SK-N-SH (cell line): ENCODE results near the gene EPX. TPM values are rescaled to one million over a fixed set of nuclear protein-coding genes. Genes with fewer than 3 reads are reported as not detected.
A peak's percentile ranks its signal among the peaks of the same experiment; 100 is the strongest.
"Not testable (repeated sequence)": the region's sequence is repeated elsewhere in the genome, so short reads cannot be mapped to it uniquely, and the experiment has no call there.

Source experiments
- CTCF ChIA-PET: fragments of 300-600, 350-600 bp; formaldehyde crosslinking; extraction: SDS; loops from one replicate; lab custom pipeline; 2021; lab: Yijun Ruan, JAX
- POLR2A ChIA-PET: fragments of 350-600 bp; sonication (Branson Sonifier 250); formaldehyde crosslinking; extraction: SDS; loops from one replicate; lab custom pipeline; 2020; ENCODE audit warnings: antibody characterized with exemption, inconsistent platforms; lab: Yijun Ruan, JAX
- DNase-seq: peaks from one replicate; pipeline ENCODE4 v3.0.0; 2012
- H2AFZ ChIP-seq: fragments of 200-600 bp; sonication (generic); 2 replicates; pipeline ENCODE4 v1.8.1; 2016; ENCODE audit warnings: antibody characterized with exemption, mild to moderate bottlenecking, low read depth
- H3F3A ChIP-seq: fragments of 200-600 bp; sonication (generic); replicated peaks from 2 replicates; pipeline ENCODE3; 2016; ENCODE audit warnings: antibody characterized with exemption, mild to moderate bottlenecking; ENCODE audit not compliant: insufficient read depth
- H3K27ac ChIP-seq, 2 experiments: fragments of 200-500 bp in 1 of 2; fragments of 200-600 bp in 1 of 2; sonication (Bioruptor generic) in 1 of 2; sonication (generic), shearing (Covaris generic) in 1 of 2; 2 replicates each; pipeline versions ENCODE4 v1.5.1 to v1.6.1; 2014 to 2016; ENCODE audit warnings: low read depth in 2 of 2, inconsistent platforms in 1 of 2, low read length in 1 of 2, mild to moderate bottlenecking in 1 of 2, mixed read lengths in 1 of 2
- H3K27me3 ChIP-seq: fragments of 200-600 bp; sonication (generic), shearing (Covaris generic); 2 replicates; pipeline ENCODE4 v1.6.1; 2016; ENCODE audit warnings: mixed run types; ENCODE audit not compliant: insufficient read depth
- H3K36me3 ChIP-seq, 2 experiments: fragments of 200-500 bp in 1 of 2; fragments of 200-600 bp in 1 of 2; sonication (Bioruptor generic) in 1 of 2; sonication (generic) in 1 of 2; replicated peaks in 1 of 2; 2 replicates each; pipeline versions ENCODE3 to v1.5.1; 2014 to 2016; ENCODE audit warnings: low read length in 1 of 2, mild to moderate bottlenecking in 1 of 2; ENCODE audit not compliant: insufficient read depth in 2 of 2, control insufficient read depth in 1 of 2
- H3K4me1 ChIP-seq, 2 experiments: fragments of 200-500 bp in 1 of 2; fragments of 200-600 bp in 1 of 2; sonication (Bioruptor generic) in 1 of 2; sonication (generic), shearing (Covaris generic) in 1 of 2; 2 replicates each; pipeline versions ENCODE4 v1.5.1 to v1.6.1; 2014 to 2016; ENCODE audit warnings: low read depth in 1 of 2, low read length in 1 of 2, mixed run types in 1 of 2; ENCODE audit not compliant: insufficient read depth in 2 of 2, control insufficient read depth in 1 of 2
- H3K4me2 ChIP-seq: fragments of 200-600 bp; sonication (generic), shearing (Covaris generic); 2 replicates; pipeline ENCODE4 v1.6.1; 2017; ENCODE audit warnings: mixed run types
- H3K4me3 ChIP-seq, 2 experiments: fragments of 200-500 bp in 1 of 2; fragments of 200-600 bp in 1 of 2; sonication (Bioruptor generic) in 1 of 2; sonication (generic), shearing (Covaris generic) in 1 of 2; 2 replicates each; pipeline versions ENCODE4 v1.5.1 to v1.8.1; 2014 to 2016; ENCODE audit warnings: low read depth in 2 of 2, inconsistent platforms in 1 of 2, low read length in 1 of 2, mild to moderate bottlenecking in 1 of 2, mixed read lengths in 1 of 2, moderate library complexity in 1 of 2
- H3K79me2 ChIP-seq: fragments of 200-600 bp; sonication (generic); 2 replicates; pipeline ENCODE4 v1.8.1; 2017; ENCODE audit warnings: mild to moderate bottlenecking; ENCODE audit not compliant: insufficient read depth
- H3K9ac ChIP-seq: fragments of 200-600 bp; sonication (generic); 2 replicates; pipeline ENCODE4 v1.6.1; 2017; ENCODE audit warnings: mixed run types
- H3K9me2 ChIP-seq: fragments of 200-600 bp; sonication (generic); 2 replicates; pipeline ENCODE4 v1.6.1; 2017; ENCODE audit warnings: mixed run types
- H3K9me3 ChIP-seq: fragments of 200-600 bp; sonication (generic); 2 replicates; pipeline ENCODE4 v1.6.1; 2017; ENCODE audit warnings: mixed run types, mild to moderate bottlenecking, moderate library complexity
- H4K20me1 ChIP-seq: fragments of 200-600 bp; sonication (generic); 2 replicates; pipeline ENCODE4 v1.6.1; 2017; ENCODE audit warnings: mild to moderate bottlenecking, mixed run types; ENCODE audit not compliant: insufficient read depth
- CHD2 ChIP-seq: fragments of 150-350 bp; IDR thresholded peaks from 2 replicates; pipeline ENCODE4 v1.6.1; 2018; ENCODE audit warnings: low read length; ENCODE audit not compliant: partially characterized antibody
- CTCF ChIP-seq: fragments of 200-600 bp; sonication (generic); IDR thresholded peaks from 2 replicates; pipeline ENCODE4 v1.6.1; 2017; ENCODE audit warnings: antibody characterized with exemption, mild to moderate bottlenecking, moderate library complexity
- EP300 ChIP-seq, 2 experiments: IDR thresholded peaks; 2 replicates each; pipeline versions ENCODE4 v1.4.0 to v1.6.1; 2012; ENCODE audit warnings: borderline replicate concordance in 1 of 2, low read depth in 1 of 2, low read length in 1 of 2
- EZH2phosphoT487 ChIP-seq: fragments of 200-600 bp; sonication (generic); IDR thresholded peaks from 2 replicates; pipeline ENCODE4 v1.6.1; 2017; ENCODE audit warnings: low read depth, mixed run types, mild to moderate bottlenecking, antibody characterized with exemption, moderate library complexity, borderline replicate concordance
- FOXM1 ChIP-seq: IDR thresholded peaks from 2 replicates; pipeline ENCODE4 v1.4.0; 2012; ENCODE audit warnings: low read depth, mild to moderate bottlenecking
- GATA2 ChIP-seq: sonication (generic); formaldehyde crosslinking; IDR thresholded peaks from 2 replicates; pipeline ENCODE4 v1.5.0; 2020; ENCODE audit warnings: mild to moderate bottlenecking, missing genetic modification reagents
- NFIC ChIP-seq: IDR thresholded peaks from 2 replicates; pipeline ENCODE4 v1.4.0; 2012; ENCODE audit warnings: borderline replicate concordance
- NRF1 ChIP-seq: IDR thresholded peaks from 2 replicates; pipeline ENCODE4 v1.6.1; 2012; ENCODE audit warnings: low read depth, mild to moderate bottlenecking, low read length
- PBX3 ChIP-seq: IDR thresholded peaks from 2 replicates; pipeline ENCODE4; 2012
- POLR2AphosphoS5 ChIP-seq: IDR thresholded peaks from 2 replicates; pipeline ENCODE4 v1.6.1; 2012; ENCODE audit warnings: low read depth, low read length
- RCOR1 ChIP-seq: fragments of 150-350 bp; IDR thresholded peaks from 2 replicates; pipeline ENCODE4 v1.6.1; 2017; ENCODE audit warnings: antibody characterized with exemption, low read length
- RFX5 ChIP-seq: IDR thresholded peaks from 2 replicates; pipeline ENCODE4 v1.6.1; 2012; ENCODE audit warnings: mild to moderate bottlenecking, improper control_type of control experiment, low read length
- RXRA ChIP-seq: IDR thresholded peaks from 2 replicates; pipeline ENCODE4 v1.4.0; 2012; ENCODE audit warnings: low read depth, mild to moderate bottlenecking, borderline replicate concordance
- TAF1 ChIP-seq: IDR thresholded peaks from 2 replicates; pipeline ENCODE4 v1.6.1; 2012; ENCODE audit warnings: low read depth, mild to moderate bottlenecking, low read length, moderate library complexity, borderline replicate concordance
- USF2 ChIP-seq: fragments of 150-350 bp; IDR thresholded peaks from 2 replicates; pipeline ENCODE4 v1.6.1; 2017; ENCODE audit warnings: antibody characterized with exemption, low read length, low read depth, borderline replicate concordance
- YY1 ChIP-seq: IDR thresholded peaks from 2 replicates; pipeline ENCODE4 v1.4.0; 2012; ENCODE audit warnings: low read depth, mild to moderate bottlenecking
- WGBS: methylation state at CpG from one replicate; pipeline ENCODE4 v1.1.6; 2017; ENCODE audit warnings: low lambda C conversion rate; 5-methylcytosine and 5-hydroxymethylcytosine counted together
- polyA plus RNA-seq, 3 experiments: library from polyadenylated mRNA; depleted of rRNA; stranded (reverse); fragments of >200 nt; gene quantifications; 2 replicates each; pipeline ENCODE4 v1.2.3, GENCODE V29; 2012

The EPX gene, protein sequence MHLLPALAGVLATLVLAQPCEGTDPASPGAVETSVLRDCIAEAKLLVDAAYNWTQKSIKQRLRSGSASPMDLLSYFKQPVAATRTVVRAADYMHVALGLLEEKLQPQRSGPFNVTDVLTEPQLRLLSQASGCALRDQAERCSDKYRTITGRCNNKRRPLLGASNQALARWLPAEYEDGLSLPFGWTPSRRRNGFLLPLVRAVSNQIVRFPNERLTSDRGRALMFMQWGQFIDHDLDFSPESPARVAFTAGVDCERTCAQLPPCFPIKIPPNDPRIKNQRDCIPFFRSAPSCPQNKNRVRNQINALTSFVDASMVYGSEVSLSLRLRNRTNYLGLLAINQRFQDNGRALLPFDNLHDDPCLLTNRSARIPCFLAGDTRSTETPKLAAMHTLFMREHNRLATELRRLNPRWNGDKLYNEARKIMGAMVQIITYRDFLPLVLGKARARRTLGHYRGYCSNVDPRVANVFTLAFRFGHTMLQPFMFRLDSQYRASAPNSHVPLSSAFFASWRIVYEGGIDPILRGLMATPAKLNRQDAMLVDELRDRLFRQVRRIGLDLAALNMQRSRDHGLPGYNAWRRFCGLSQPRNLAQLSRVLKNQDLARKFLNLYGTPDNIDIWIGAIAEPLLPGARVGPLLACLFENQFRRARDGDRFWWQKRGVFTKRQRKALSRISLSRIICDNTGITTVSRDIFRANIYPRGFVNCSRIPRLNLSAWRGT
- 0.02 TPM in 1 of 2 replicates, not detected in the other for polyA plus RNA-seq (2012; rRNA removed)
- polyA plus RNA-seq (2012; cell fraction: cytosol; rRNA removed): not detected in 2 replicates
- polyA plus RNA-seq (2012; cell fraction: nucleus; rRNA removed): not detected in 2 replicates

DNA sequence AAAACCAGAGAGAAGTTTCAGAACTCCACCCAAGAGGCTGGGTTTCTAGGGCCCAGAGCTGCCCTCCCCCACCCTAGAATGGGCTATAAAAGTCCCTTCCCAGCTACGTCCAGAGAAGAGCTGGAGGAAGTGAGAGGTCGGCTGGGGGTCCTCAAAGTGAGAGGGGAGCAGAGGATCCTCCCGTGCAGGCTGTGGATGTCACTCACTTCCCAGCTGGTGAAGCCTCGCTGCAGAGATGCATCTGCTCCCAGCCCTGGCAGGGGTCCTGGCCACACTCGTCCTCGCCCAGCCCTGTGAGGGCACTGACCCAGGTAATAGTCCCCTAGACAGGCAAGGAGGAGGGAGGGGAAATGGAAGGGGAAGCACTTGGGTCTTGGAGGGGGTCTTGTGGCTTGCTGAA lies at the start of gene EPX:
TSS of gene EPX (plus strand) at position 115 of the 400 bp plus-strand sequence. CDS start at position 236, 121 bp downstream.
- Histone ChIP-seq H3K9me3 (no peaks in the 10 kb centered on the region), H4K20me1 (no peaks in the 10 kb centered on the region), H3K4me1 (no peaks in the 10 kb centered on the region; a peak in 1 of 4 replicates), H3K79me2 (no peaks in the 10 kb centered on the region), H3K4me2 (no peak within 1 kb of the TSS), H3K9me2 (no peaks in the 10 kb centered on the region), H3K27ac (no peak within 1 kb of the TSS), H3K27me3 (peaks cover 42% of the 10 kb centered on the region), H3K36me3 (no peaks in the 10 kb centered on the region), H3K9ac (no peak within 1 kb of the TSS), H3F3A (no peaks in the 10 kb centered on the region), H3K4me3 (no peak within 1 kb of the TSS), H2AFZ (no peak within 1 kb of the TSS)
- ChIA-PET POLR2A (no interaction called here), CTCF (interaction anchor here (4.4 kb wide), 1 partner anchor 8 kb away, joined by 22 read pairs; no protein-coding TSS in a partner anchor)
- peak; percentile 24 for DNase-seq
- TF ChIP-seq POLR2AphosphoS5 (no peak), RXRA (no peak), RCOR1 (no peak), NFIC (no peak), USF2 (no peak), CHD2 (no peak), RFX5 (no peak)
- WGBS: 17% methylated on average over 5 of the region's 6 CpGs

GRCh38 chr17:58143335-58143734 lies 49.2 kb upstream of the EPX start:
- H3F3A ChIP-seq, H3K79me2 ChIP-seq, H3K4me2 ChIP-seq, H4K20me1 ChIP-seq, POLR2A ChIA-PET, H3K36me3 ChIP-seq, H3K9me2 ChIP-seq, H3K4me1 ChIP-seq, H3K4me3 ChIP-seq, H2AFZ ChIP-seq, H3K9ac ChIP-seq, DNase-seq, CTCF ChIA-PET, H3K27ac ChIP-seq: not testable (repeated sequence)
- 27% methylated on average over 4 of the region's 4 CpGs for WGBS
- H3K27me3 ChIP-seq: peaks cover 15% of the 10 kb centered on the region; the same call in 1 of the 2 replicates
- peaks cover 21% of the 10 kb centered on the region; the same call in 1 of the 2 replicates for H3K9me3 ChIP-seq

DNA sequence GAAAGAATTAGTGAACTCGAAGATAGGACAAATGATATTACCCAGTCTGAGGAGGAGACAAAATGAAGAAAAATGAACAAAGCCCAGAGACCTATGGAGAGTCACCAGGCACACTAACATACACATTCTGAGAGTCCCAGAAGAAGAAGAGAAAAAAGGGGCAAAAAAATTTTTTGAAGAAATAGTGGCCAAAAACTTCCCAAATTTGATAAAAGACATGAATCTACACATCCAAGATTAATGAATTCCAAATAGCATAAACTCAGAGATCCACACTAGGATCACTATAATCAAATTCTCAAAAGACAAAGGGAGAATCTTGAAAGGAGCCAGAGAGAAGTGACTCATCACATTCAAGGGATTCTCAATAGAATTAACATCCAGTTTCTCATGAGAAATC lies 47.7 kb upstream of the EPX start:
- H3K27ac ChIP-seq: no peak overlapping the region
- no peaks in the 10 kb centered on the region for H4K20me1 ChIP-seq
- H3K4me1 ChIP-seq: no peaks in the 10 kb centered on the region
- H2AFZ ChIP-seq: no peak overlapping the region
- H3K27me3 ChIP-seq: peaks cover 11% of the 10 kb centered on the region; the same call in 1 of the 2 replicates
- 0% methylated on average over 1 of the region's 1 CpG for WGBS
- CTCF ChIA-PET: no interaction called here
- POLR2A ChIA-PET: no interaction called here
- no peaks in the 10 kb centered on the region; the same call in 1 of the 2 replicates for H3K9me2 ChIP-seq
- H3K36me3 ChIP-seq: no peaks in the 10 kb centered on the region
- H3K9me3 ChIP-seq: peaks cover 21% of the 10 kb centered on the region; the same call in 1 of the 2 replicates
- H3F3A ChIP-seq: no peaks in the 10 kb centered on the region
- no peak overlapping the region for H3K4me3 ChIP-seq
- H3K4me2 ChIP-seq: no peak overlapping the region
- H3K79me2 ChIP-seq: no peaks in the 10 kb centered on the region
- no peak for DNase-seq
- H3K9ac ChIP-seq: no peak overlapping the region
- TF ChIP-seq YY1: no peak
- no peak for TF ChIP-seq EZH2phosphoT487
- TF ChIP-seq FOXM1: no peak
- no peak for TF ChIP-seq NFIC
- no peak for TF ChIP-seq EP300 (IDR thresholded peaks at IDR 0.05; ENCODE audit: borderline replicate concordance in 1 of 2, low read depth in 1 of 2, low read length in 1 of 2)
- no peak for TF ChIP-seq CTCF
- TF ChIP-seq POLR2AphosphoS5: no peak
- no peak for TF ChIP-seq PBX3
- TF ChIP-seq GATA2 (CRISPR knock-in tag): no peak
- TF ChIP-seq TAF1: no peak
- TF ChIP-seq NRF1: no peak
